ENCODE measurements around the gene WDPCP.
"Not testable (repeated sequence)": the region's sequence is repeated elsewhere in the genome, so short reads cannot be mapped to it uniquely, and the experiment has no call there.

Gene WDPCP

DNA sequence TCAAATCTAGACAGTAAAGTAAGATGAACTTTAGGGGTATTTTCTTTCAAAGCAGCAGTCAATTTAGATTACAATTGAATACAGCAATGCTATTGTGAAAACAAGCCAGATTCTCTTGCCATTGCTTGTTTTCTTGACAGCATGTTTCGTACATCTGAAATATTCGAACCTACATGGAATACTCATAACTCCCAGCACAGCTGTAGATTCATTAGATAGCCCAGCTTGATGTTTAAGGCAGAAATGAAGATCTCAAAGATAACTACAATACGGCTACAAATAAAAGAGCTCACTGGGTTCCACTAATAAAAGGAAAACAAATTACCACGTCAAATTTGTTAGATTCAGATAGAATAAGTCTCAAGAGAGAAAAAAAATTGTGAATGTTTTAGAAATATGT, 208.8 kb downstream of the WDPCP start:
- TF ChIP-seq, protein P1, sequence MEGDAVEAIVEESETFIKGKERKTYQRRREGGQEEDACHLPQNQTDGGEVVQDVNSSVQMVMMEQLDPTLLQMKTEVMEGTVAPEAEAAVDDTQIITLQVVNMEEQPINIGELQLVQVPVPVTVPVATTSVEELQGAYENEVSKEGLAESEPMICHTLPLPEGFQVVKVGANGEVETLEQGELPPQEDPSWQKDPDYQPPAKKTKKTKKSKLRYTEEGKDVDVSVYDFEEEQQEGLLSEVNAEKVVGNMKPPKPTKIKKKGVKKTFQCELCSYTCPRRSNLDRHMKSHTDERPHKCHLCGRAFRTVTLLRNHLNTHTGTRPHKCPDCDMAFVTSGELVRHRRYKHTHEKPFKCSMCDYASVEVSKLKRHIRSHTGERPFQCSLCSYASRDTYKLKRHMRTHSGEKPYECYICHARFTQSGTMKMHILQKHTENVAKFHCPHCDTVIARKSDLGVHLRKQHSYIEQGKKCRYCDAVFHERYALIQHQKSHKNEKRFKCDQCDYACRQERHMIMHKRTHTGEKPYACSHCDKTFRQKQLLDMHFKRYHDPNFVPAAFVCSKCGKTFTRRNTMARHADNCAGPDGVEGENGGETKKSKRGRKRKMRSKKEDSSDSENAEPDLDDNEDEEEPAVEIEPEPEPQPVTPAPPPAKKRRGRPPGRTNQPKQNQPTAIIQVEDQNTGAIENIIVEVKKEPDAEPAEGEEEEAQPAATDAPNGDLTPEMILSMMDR (IDR thresholded peaks at IDR 0.05; ENCODE audit: low read depth, low read length), result no peak

DNA sequence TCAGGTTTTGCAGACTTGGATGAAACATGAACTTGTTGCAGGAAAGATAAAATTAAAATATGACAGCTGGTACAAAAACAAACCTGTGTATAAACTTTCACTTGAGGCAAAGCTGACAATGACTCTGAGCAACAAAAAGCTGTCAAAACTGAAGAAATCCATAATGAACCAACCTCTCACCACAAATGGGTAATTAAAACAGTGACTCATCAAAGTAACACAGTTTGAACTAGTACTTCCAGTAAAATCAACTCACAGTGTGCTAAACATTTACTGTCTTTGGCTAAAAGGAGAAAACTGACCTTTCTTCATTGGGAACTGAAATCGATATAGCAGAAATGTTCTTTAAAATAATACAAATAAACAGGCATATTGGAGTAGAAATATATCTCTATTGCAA, 209.7 kb downstream of the WDPCP start:
- no peak for DNase-seq (ENCODE audit: extremely low read depth, low read depth)
- TF ChIP-seq, protein P1 (IDR thresholded peaks at IDR 0.05; ENCODE audit: low read depth, low read length), result no peak

More for the DNA sequence above, 208.8 kb downstream of the WDPCP start:
- DNase-seq (ENCODE audit: extremely low read depth, low read depth), result no peak

DNA sequence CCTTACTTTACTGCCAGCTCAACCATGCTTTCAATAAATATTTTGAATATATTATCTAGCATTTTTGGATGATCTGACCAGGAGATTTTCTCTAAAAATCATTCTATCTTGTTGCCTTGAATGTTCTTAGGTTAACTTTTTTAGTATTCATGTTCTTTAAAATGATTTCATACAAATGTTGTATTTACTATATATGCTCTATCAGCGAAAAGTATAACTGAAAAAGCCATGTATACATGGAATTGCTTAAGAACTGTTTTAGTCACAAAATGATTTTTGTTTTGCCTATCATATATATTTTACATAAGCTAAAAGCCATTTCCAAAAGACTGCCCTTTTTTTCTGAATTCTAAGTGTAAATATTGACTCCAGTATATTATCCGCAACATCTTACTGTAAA, 213.9 kb downstream of the WDPCP start:
- DNase-seq (ENCODE audit: extremely low read depth, low read depth), result no peak
- TF ChIP-seq, protein P1 (IDR thresholded peaks at IDR 0.05; ENCODE audit: low read depth, low read length), result no peak

DNA sequence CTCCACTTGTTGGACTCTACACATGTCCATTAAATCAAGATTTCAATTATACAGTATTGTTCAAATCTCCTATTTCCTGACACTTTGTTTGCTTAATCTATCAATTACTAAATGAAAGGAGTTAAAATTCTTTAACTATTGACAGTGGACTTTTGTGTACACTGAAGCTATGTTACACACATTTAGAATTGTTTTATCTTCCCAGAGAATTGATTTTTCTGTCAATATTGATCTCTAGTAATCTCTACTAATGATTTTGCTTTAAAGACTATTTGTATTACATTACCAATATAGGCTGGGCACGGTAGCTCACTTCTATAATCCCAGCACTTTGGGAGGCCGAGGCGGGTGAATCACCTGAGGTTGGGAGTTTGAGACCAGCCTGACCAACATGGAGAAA, 215.7 kb downstream of the WDPCP start:
- no peak for DNase-seq (ENCODE audit: extremely low read depth, low read depth)

DNA sequence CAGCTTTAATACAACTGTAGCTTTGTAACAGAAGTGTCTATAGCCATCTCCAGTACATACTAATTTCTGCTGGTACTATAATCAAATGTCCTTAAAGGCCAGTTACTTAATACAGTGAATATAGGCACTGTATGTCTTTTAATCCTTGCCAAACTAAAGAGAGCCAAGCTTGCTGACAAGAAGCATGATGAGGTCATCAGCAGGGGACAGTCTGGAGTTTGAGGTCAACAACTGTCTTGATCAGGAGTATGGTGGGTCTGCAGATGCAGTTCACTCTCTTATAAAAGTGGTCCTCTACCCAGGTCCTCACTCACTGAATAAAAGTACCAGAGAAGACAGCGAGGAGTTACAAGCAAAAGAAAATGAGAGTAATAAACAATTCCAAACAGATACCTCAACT, 219.1 kb downstream of the WDPCP start:
- no peak for DNase-seq (ENCODE audit: extremely low read depth, low read depth)
- TF ChIP-seq, protein P1 (IDR thresholded peaks at IDR 0.05; ENCODE audit: low read depth, low read length), result no peak

More for the DNA sequence above, 215.7 kb downstream of the WDPCP start:
- TF ChIP-seq, protein P1 (IDR thresholded peaks at IDR 0.05; ENCODE audit: low read depth, low read length), result no peak

DNA sequence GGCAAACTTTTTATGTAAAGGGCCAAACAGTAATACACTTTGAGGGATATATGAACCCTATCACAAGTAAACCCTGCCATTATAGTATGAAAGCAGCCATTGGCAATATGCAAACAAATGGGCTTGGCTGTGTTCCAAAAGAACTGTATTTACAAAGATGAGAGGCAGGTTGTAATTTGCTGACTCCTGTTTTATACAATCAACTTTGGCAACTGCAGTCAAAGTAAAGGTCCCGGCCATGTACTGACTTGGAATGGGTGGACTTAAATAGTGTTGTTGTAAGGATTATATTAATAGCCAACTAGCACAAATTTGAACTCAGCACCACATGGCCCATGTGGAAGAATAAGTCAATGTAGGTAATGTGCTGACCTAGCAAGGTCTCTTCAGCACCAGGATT, 223.4 kb downstream of the WDPCP start:
- no peak for DNase-seq (ENCODE audit: extremely low read depth, low read depth)

DNA sequence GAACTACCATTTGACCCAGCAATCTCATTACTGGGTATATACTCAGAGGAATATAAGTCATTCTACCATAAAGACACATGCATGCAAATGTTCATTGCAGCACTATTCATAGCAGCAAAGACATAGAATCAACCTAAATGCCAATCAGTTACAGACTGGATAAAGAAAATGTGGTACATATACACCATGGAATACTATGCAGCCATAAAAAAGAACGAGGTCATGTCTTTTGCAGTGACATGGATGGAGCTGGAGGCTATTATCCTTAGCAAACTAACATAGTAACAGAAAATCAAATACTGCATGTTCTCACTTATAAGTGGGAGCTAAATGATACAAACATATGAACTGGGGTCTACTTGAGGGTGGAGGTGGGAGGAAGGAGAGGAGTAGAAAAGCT, 230.6 kb downstream of the WDPCP start:
- not testable (repeated sequence) for DNase-seq (ENCODE audit: extremely low read depth, low read depth)

More for the DNA sequence above, 223.4 kb downstream of the WDPCP start:
- TF ChIP-seq, protein P1 (IDR thresholded peaks at IDR 0.05; ENCODE audit: low read depth, low read length), result no peak

DNA sequence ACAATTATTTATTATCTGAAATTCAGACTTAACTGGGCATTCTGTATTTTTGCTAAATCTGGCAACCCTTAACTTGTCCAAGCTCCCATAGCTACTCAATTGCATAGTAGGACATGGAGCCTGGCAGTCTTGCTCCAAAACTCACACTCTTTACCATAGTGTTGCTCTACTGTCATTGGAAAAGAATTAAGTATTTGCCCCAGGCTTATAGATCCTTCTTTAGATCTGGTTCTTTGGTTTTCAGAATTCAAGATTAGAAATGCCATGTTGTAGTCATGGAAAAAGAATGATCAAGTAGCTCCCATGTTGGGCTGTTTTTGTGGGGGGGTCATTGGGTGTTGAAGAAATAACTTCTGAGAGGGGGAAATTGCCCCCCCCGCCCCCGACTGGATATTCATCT, 240.9 kb downstream of the WDPCP start:
- no peak for DNase-seq (ENCODE audit: extremely low read depth, low read depth)
- TF ChIP-seq, protein P1 (IDR thresholded peaks at IDR 0.05; ENCODE audit: low read depth, low read length), result no peak

Data from AG09319 (cell line).